Right lobe of liver (tissue), 6 donors: Measurements from ENCODE around the gene TMEM171. TPM values are rescaled to one million over a fixed set of nuclear protein-coding genes. Genes with fewer than 3 reads are reported as not detected.

Experiments used
- ATAC-seq, 4 donors: fragments of 200-7000 bp; cut with Tn5 transposase; one replicate each; pipeline ENCODE4 v1.9.1; 2020; ENCODE audit warnings: mild to moderate bottlenecking in 4 of 4, moderate library complexity in 4 of 4
- DNase-seq, 3 donors: peaks; one replicate each; pipeline ENCODE4 v3.0.0-alpha.2; 2020
- H3K27ac ChIP-seq, 3 donors: fragments of 200-600 bp; one replicate each; pipeline ENCODE4 v1.8.0; 2022
- H3K27me3 ChIP-seq, 2 donors: fragments of 200-600 bp; one replicate each; pipeline ENCODE4 v1.8.0; 2022
- H3K36me3 ChIP-seq, 4 donors: fragments of 200-600 bp; sonication (generic) in 1 of 4; one replicate each; pipeline versions ENCODE4 v1.5.1 to v1.8.0; 2017 to 2022; ENCODE audit warnings: control low read depth in 1 of 4
- H3K4me1 ChIP-seq, 4 donors: fragments of 200-600 bp; sonication (generic) in 1 of 4; one replicate each; pipeline versions ENCODE4 v1.5.1 to v1.8.0; 2017 to 2022; ENCODE audit warnings: control low read depth in 1 of 4
- H3K4me3 ChIP-seq, 3 donors: fragments of 200-600 bp; one replicate each; pipeline ENCODE4 v1.8.0; 2022
- H3K9me3 ChIP-seq, 4 donors: fragments of 200-600 bp; sonication (generic) in 1 of 4; one replicate each; pipeline versions ENCODE4 v1.5.1 to v1.8.0; 2017 to 2022; ENCODE audit warnings: control low read depth in 1 of 4
- POLR2A ChIP-seq: fragments of 450-650 bp; IDR thresholded peaks from one replicate; pipeline ENCODE4 v1.6.1; 2017; ENCODE audit warnings: antibody characterized with exemption, mild to moderate bottlenecking
- WGBS: methylation state at CpG from one replicate; pipeline ENCODE4 v1.1.6; 2018; ENCODE audit warnings: low coverage, low lambda C conversion rate; ENCODE audit not compliant: insufficient coverage; ENCODE audit errors: missing lambda C conversion rate; 5-methylcytosine and 5-hydroxymethylcytosine counted together
- intact Hi-C, 2 donors: fragments of 100-400 bp; cut with DNase I; formaldehyde crosslinking; loops; one replicate each; pipeline versions ENCODE4 v1.11.2 to v1.14.1; 2022
- total RNA-seq, 6 experiments: library from RNA; depleted of rRNA in 2 of 6; stranded (reverse); fragments of >200 nt in 2 of 6; fragmentation: NEBNext Ultra II Directional in 3 of 6; extraction: Animal tissue kit (Norgen Biotek cat#: 25700) in 3 of 6; gene quantifications; one replicate each; pipeline versions ENCODE4 v1.1.0 to v1.2.4, GENCODE V29; 2016 to 2023
- TF ChIP-seq, protein P1 (sequence below), 4 donors: fragments of 200-600 bp in 3 of 4; fragments of 450-650 bp in 1 of 4; IDR thresholded peaks; one replicate each; pipeline versions ENCODE4 v1.5.1 to v1.8.0; 2016 to 2022; ENCODE audit warnings: antibody characterized with exemption in 4 of 4, mild to moderate bottlenecking in 2 of 4
- donor health status: DM: no; HTN: yes; CAD: no.
- donor health status: DM: no; HTN: no; CAD: no.
- donor health status: DM: no; HTN: no; CAD: no.
- donor health status: DM: no; HTN: yes; CAD: no.
- donor health status: DM: no; HTN: yes; CAD: no.

TMEM171 gene
- total RNA-seq, 6 experiments from 2014 or later, result 0.57 to 3.2 (median 1.6) TPM

- ATAC-seq (no peak), DNase-seq (no peak)
- Histone ChIP-seq H3K9me3 (no peaks in the 10 kb centered on the region), H3K36me3 (no peaks in the 10 kb centered on the region), H3K27ac (no peak overlapping the region), H3K27me3 (no peaks in the 10 kb centered on the region), H3K4me3 (no peak overlapping the region), H3K4me1 (no peaks in the 10 kb centered on the region)
- intact Hi-C loops, result no loop called here
- WGBS, result 81% methylated on average over 3 of the region's 3 CpGs
- TF ChIP-seq, protein P1, sequence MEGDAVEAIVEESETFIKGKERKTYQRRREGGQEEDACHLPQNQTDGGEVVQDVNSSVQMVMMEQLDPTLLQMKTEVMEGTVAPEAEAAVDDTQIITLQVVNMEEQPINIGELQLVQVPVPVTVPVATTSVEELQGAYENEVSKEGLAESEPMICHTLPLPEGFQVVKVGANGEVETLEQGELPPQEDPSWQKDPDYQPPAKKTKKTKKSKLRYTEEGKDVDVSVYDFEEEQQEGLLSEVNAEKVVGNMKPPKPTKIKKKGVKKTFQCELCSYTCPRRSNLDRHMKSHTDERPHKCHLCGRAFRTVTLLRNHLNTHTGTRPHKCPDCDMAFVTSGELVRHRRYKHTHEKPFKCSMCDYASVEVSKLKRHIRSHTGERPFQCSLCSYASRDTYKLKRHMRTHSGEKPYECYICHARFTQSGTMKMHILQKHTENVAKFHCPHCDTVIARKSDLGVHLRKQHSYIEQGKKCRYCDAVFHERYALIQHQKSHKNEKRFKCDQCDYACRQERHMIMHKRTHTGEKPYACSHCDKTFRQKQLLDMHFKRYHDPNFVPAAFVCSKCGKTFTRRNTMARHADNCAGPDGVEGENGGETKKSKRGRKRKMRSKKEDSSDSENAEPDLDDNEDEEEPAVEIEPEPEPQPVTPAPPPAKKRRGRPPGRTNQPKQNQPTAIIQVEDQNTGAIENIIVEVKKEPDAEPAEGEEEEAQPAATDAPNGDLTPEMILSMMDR (IDR thresholded peaks at IDR 0.05), result no peak
- TF ChIP-seq POLR2A, result no peak
Observed at GRCh38 chr5:73139485-73139884, 19.1 kb downstream of the TMEM171 start.

- H3K27ac ChIP-seq, result no peak overlapping the region
- H3K4me1 ChIP-seq, result no peaks in the 10 kb centered on the region
- H3K4me3 ChIP-seq, result no peak overlapping the region
- H3K27me3 ChIP-seq, result no peaks in the 10 kb centered on the region
- WGBS, result 88% methylated on average over 1 of the region's 1 CpG
- no peaks in the 10 kb centered on the region for H3K9me3 ChIP-seq
- intact Hi-C loops, result no loop called here
- TF ChIP-seq POLR2A, result no peak
- TF ChIP-seq, protein P1 (IDR thresholded peaks at IDR 0.05), result no peak
- DNase-seq (no peak), ATAC-seq (no peak)
- no peaks in the 10 kb centered on the region for H3K36me3 ChIP-seq
Observed at GRCh38 chr5:73140801-73141200, 20.4 kb downstream of the TMEM171 start.

DNA sequence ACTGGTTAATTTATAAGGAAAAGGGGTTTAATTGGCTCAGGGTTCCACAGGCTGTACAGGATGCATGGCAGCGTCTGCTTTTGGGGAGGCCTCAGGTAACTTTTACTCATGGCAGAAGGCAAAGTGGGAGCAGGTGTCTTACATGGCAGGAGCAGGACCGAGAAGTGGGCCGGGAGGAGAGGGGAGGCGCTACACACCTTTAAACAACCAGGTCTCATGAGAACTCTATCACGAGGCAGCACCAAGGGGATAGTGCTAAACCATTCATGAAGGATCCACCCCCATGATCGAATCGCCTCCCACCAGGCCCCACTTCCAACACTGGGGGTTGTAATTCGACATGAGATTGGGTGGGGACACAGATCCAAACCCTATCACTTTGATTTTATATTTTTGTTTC, 21.7 kb downstream of the TMEM171 start:
- no peaks in the 10 kb centered on the region for H3K36me3 ChIP-seq
- H3K9me3 ChIP-seq, result no peaks in the 10 kb centered on the region
- no peak overlapping the region for H3K4me3 ChIP-seq
- WGBS, result 75% methylated on average over 6 of the region's 8 CpGs
- no peaks in the 10 kb centered on the region for H3K27me3 ChIP-seq
- ATAC-seq, result no peak
- intact Hi-C loops, result no loop called here
- H3K27ac ChIP-seq, result no peak overlapping the region
- DNase-seq, result no peak
- H3K4me1 ChIP-seq, result no peaks in the 10 kb centered on the region
- TF ChIP-seq, protein P1 (IDR thresholded peaks at IDR 0.05), result no peak
- no peak for TF ChIP-seq POLR2A

GRCh38 chr5:73143716-73144115, 23.3 kb downstream of the TMEM171 start:
- H3K4me1 ChIP-seq, result no peaks in the 10 kb centered on the region
- no peaks in the 10 kb centered on the region for H3K27me3 ChIP-seq
- ATAC-seq, result no peak
- no peak overlapping the region for H3K4me3 ChIP-seq
- no peaks in the 10 kb centered on the region for H3K9me3 ChIP-seq
- TF ChIP-seq, protein P1 (IDR thresholded peaks at IDR 0.05), result no peak
- no peak for TF ChIP-seq POLR2A
- 85% methylated on average over 5 of the region's 6 CpGs for WGBS
- no peak overlapping the region for H3K27ac ChIP-seq
- no peaks in the 10 kb centered on the region for H3K36me3 ChIP-seq
- DNase-seq, result no peak
- intact Hi-C loops, result no loop called here

DNA sequence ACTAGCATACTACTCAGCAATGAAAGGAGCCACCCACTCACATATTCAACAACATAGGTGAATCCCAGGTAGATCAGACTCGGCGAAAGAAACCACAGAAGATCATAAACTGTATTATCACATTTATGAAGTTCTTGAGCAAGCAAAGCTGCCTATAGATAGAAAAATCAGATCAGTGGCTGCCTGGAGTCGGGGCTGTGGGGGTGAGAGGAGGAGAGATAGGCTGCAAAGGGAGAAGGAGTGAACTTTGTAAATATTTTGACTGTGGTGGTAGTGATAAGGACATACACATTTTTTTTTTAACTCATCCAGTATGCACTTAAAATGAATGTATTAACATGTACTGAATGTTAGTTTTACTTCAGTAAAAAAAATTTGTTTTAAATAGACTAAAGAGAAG, 29.2 kb downstream of the TMEM171 start:
- no peak for ATAC-seq
- WGBS, result 52% methylated on average over 3 of the region's 3 CpGs
- Histone ChIP-seq H3K4me3 (no peak overlapping the region), H3K9me3 (no peaks in the 10 kb centered on the region), H3K27me3 (no peaks in the 10 kb centered on the region), H3K4me1 (no peaks in the 10 kb centered on the region), H3K27ac (no peak overlapping the region), H3K36me3 (no peaks in the 10 kb centered on the region)
- TF ChIP-seq, protein P1 (IDR thresholded peaks at IDR 0.05), result no peak
- TF ChIP-seq POLR2A, result no peak
- intact Hi-C loops, result no loop called here
- DNase-seq, result no peak
